Stimulated activated CD4-positive, alpha-beta T cell treated with anti-CD3 and anti-CD28 coated beads, Interleukin-4, amount 100 ng/mL, for 1 hour (primary cell): ENCODE results near the gene PHKA2.
"Not testable (repeated sequence)": the region's sequence is repeated elsewhere in the genome, so short reads cannot be mapped to it uniquely, and the experiment has no call there.

Experiments
- DNase-seq: peaks from one replicate; pipeline ENCODE4 v3.0.0-alpha.2; 2020

The PHKA2 gene

GRCh38 chrX:18983666-18984380 lies at the start of gene PHKA2:
PHKA2 (minus strand) TSS chrX:18984114; CDS start chrX:18983932, 182 bp downstream.
- peak; percentile 23 for DNase-seq

- DNase-seq, result no peak
These were observed 46.9 kb upstream of the PHKA2 start for GRCh38 chrX:19030805-19031204.

- DNase-seq, result no peak
These were observed 44.6 kb upstream of the PHKA2 start for GRCh38 chrX:19028560-19028959.

GRCh38 chrX:19024366-19024765 lies 40.5 kb upstream of the PHKA2 start:
- no peak for DNase-seq

GRCh38 chrX:19019996-19020395 lies 36.1 kb upstream of the PHKA2 start:
- no peak for DNase-seq

GRCh38 chrX:19017271-19017670 lies 33.4 kb upstream of the PHKA2 start:
- no peak for DNase-seq

GRCh38 chrX:19016614-19017013 lies 32.7 kb upstream of the PHKA2 start:
- DNase-seq, result not testable (repeated sequence)

GRCh38 chrX:19007868-19008267 lies 24.0 kb upstream of the PHKA2 start:
- no peak for DNase-seq

GRCh38 chrX:19007011-19007410 lies 23.1 kb upstream of the PHKA2 start:
- DNase-seq, result no peak

GRCh38 chrX:19005909-19006308 lies 22.0 kb upstream of the PHKA2 start:
- DNase-seq, result no peak

- DNase-seq, result no peak
These were observed 19.8 kb upstream of the PHKA2 start for GRCh38 chrX:19003756-19004155.

- no peak for DNase-seq
These were observed 14.7 kb upstream of the PHKA2 start for GRCh38 chrX:18998653-18999052.

- DNase-seq, result no peak
These were observed 14.0 kb upstream of the PHKA2 start for GRCh38 chrX:18997916-18998315.

- no peak for DNase-seq
These were observed 12.6 kb upstream of the PHKA2 start for GRCh38 chrX:18996536-18996935.

GRCh38 chrX:18995221-18995620 lies 11.3 kb upstream of the PHKA2 start:
- DNase-seq, result no peak

- no peak for DNase-seq
These were observed 10.8 kb upstream of the PHKA2 start for GRCh38 chrX:18994713-18995112.

- DNase-seq, result no peak
These were observed 8.9 kb upstream of the PHKA2 start for GRCh38 chrX:18992829-18993228.

- DNase-seq, result no peak
These were observed 1.2 kb upstream of the PHKA2 start for GRCh38 chrX:18985186-18985435.

- DNase-seq, result peak; percentile 84
These were observed 669 bp upstream of the PHKA2 start for GRCh38 chrX:18984381-18985185.

GRCh38 chrX:18981124-18981807 lies 2.6 kb downstream of the PHKA2 start:
- no peak for DNase-seq

GRCh38 chrX:18980262-18980661 lies 3.7 kb downstream of the PHKA2 start:
- DNase-seq, result not testable (repeated sequence)

GRCh38 chrX:18974993-18975392 lies 8.9 kb downstream of the PHKA2 start:
- DNase-seq, result no peak

GRCh38 chrX:18973527-18974192 lies 10.3 kb downstream of the PHKA2 start:
- no peak for DNase-seq

- DNase-seq, result no peak
These were observed 12.4 kb downstream of the PHKA2 start for GRCh38 chrX:18971506-18971905.
